Tibial nerve (tissue), 4 donors: ENCODE measurements around the gene COL25A1. TPM values are rescaled to one million over a fixed set of nuclear protein-coding genes. Genes with fewer than 3 reads are reported as not detected.
A peak's percentile ranks its signal among the peaks of the same experiment; 100 is the strongest.
"Not testable (repeated sequence)": the region's sequence is repeated elsewhere in the genome, so short reads cannot be mapped to it uniquely, and the experiment has no call there.

Source experiments
- DNase-seq, 2 donors: peaks; one replicate each; pipeline ENCODE4 v3.0.0-alpha.2; 2019; ENCODE audit warnings: low spot score in 2 of 2
- H3K27ac ChIP-seq, 4 donors: fragments of 200-600 bp; sonication (generic) in 3 of 4; one replicate each; pipeline ENCODE4 v1.5.1; 2017 to 2019; ENCODE audit warnings: mild to moderate bottlenecking in 1 of 4
- H3K27me3 ChIP-seq, 2 donors: fragments of 200-600 bp; sonication (generic) in 1 of 2; one replicate each; pipeline versions ENCODE4 v1.5.1 to v1.6.0; 2017 to 2019
- H3K36me3 ChIP-seq, 3 donors: fragments of 200-600 bp; sonication (generic); one replicate each; pipeline ENCODE4 v1.5.1; 2018 to 2019
- H3K4me1 ChIP-seq, 4 donors: fragments of 200-600 bp; sonication (generic) in 3 of 4; one replicate each; pipeline ENCODE4 v1.5.1; 2017 to 2019
- H3K4me3 ChIP-seq, 4 donors: fragments of 200-600 bp; sonication (generic) in 3 of 4; one replicate each; pipeline ENCODE4 v1.5.1; 2017 to 2019; ENCODE audit warnings: mild to moderate bottlenecking in 1 of 4, moderate library complexity in 1 of 4
- H3K9me3 ChIP-seq, 4 donors: fragments of 200-600 bp; sonication (generic) in 3 of 4; one replicate each; pipeline ENCODE4 v1.5.1; 2017 to 2019
- EP300 ChIP-seq, 2 donors: sonication (generic); formaldehyde crosslinking; IDR thresholded peaks; one replicate each; pipeline ENCODE4 v1.6.1; 2017; ENCODE audit warnings: antibody characterized with exemption in 2 of 2, mild to moderate bottlenecking in 1 of 2
- POLR2A ChIP-seq, 2 donors: fragments of 450-650 bp; IDR thresholded peaks; one replicate each; pipeline ENCODE4 v1.6.1; 2017; ENCODE audit warnings: antibody characterized with exemption in 2 of 2, mild to moderate bottlenecking in 2 of 2, moderate library complexity in 2 of 2
- WGBS, 2 donors: methylation state at CpG; one replicate each; pipeline ENCODE4 v1.1.5; 2018; 5-methylcytosine and 5-hydroxymethylcytosine counted together
- total RNA-seq, 4 donors: library from RNA; depleted of rRNA; stranded (reverse); fragments of >200 nt; gene quantifications; one replicate each; pipeline ENCODE4 v1.1.0, GENCODE V29; 2016
- TF ChIP-seq, protein P1 (sequence below), 5 experiments: fragments of 200-600 bp in 3 of 5; fragments of 450-650 bp in 2 of 5; sonication (generic) in 3 of 5; IDR thresholded peaks; one replicate each; pipeline ENCODE4 v1.5.1; 2016 to 2019; ENCODE audit warnings: antibody characterized with exemption in 5 of 5, mild to moderate bottlenecking in 3 of 5, moderate library complexity in 2 of 5

The COL25A1 gene
- total RNA-seq, 4 donors from 2014 or later: 1.5 to 4.1 (median 2.3) TPM

GRCh38 chr4:109079201-109079600 lies 223.3 kb downstream of the COL25A1 start:
- 35 to 39% methylated on average over 2 of the region's 2 CpGs for WGBS, 2 donors
- no peak for DNase-seq
- Histone ChIP-seq H3K9me3 (no peaks in the 10 kb centered on the region), H3K27me3 (no peaks in the 10 kb centered on the region), H3K4me1 (peaks cover 0 to 21% (median 2%) of the 10 kb centered on the region in 4 donors), H3K4me3 (no peak overlapping the region), H3K27ac (no peak overlapping the region), H3K36me3 (no peaks in the 10 kb centered on the region)
- TF ChIP-seq, protein P1, sequence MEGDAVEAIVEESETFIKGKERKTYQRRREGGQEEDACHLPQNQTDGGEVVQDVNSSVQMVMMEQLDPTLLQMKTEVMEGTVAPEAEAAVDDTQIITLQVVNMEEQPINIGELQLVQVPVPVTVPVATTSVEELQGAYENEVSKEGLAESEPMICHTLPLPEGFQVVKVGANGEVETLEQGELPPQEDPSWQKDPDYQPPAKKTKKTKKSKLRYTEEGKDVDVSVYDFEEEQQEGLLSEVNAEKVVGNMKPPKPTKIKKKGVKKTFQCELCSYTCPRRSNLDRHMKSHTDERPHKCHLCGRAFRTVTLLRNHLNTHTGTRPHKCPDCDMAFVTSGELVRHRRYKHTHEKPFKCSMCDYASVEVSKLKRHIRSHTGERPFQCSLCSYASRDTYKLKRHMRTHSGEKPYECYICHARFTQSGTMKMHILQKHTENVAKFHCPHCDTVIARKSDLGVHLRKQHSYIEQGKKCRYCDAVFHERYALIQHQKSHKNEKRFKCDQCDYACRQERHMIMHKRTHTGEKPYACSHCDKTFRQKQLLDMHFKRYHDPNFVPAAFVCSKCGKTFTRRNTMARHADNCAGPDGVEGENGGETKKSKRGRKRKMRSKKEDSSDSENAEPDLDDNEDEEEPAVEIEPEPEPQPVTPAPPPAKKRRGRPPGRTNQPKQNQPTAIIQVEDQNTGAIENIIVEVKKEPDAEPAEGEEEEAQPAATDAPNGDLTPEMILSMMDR (IDR thresholded peaks at IDR 0.05): no peak
- TF ChIP-seq EP300 (IDR thresholded peaks at IDR 0.05): no peak
- TF ChIP-seq POLR2A (IDR thresholded peaks at IDR 0.05): no peak

- WGBS, 2 donors: 29 to 32% methylated on average over 1 of the region's 1 CpG
- Histone ChIP-seq H3K4me3 (no peak overlapping the region), H3K27me3 (no peaks in the 10 kb centered on the region), H3K9me3 (no peaks in the 10 kb centered on the region), H3K4me1 (peaks cover 0 to 21% (median 2%) of the 10 kb centered on the region in 4 donors), H3K36me3 (no peaks in the 10 kb centered on the region), H3K27ac (no peak overlapping the region)
- DNase-seq: peak in 1 of 2 donors; percentile 12
- TF ChIP-seq EP300 (IDR thresholded peaks at IDR 0.05): peak in 1 of 2 donors; percentile 75
- no peak for TF ChIP-seq POLR2A (IDR thresholded peaks at IDR 0.05)
Measured at GRCh38 chr4:109078724-109079123, 223.7 kb downstream of the COL25A1 start.

DNA sequence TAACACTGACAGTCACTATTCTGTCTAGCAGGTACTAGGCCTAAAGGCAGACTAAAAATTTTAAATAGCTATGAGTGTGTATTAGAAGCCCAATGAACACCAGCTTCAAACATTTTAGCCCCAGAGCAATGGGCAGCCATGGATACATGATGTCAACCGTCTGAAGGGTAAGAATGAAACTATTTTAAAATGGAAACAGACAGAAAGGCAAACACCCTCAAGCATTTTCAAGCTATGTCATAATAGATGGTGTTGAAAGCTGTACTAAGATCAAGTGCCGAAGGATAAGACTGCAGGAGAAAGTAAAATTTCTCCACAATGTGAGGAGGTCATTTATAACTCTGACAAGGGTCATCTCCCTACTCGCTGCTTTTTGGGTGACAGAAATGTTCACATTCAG lies 225.0 kb downstream of the COL25A1 start:
- no peak overlapping the region for H3K27ac ChIP-seq
- H3K4me3 ChIP-seq: no peak overlapping the region
- TF ChIP-seq POLR2A (IDR thresholded peaks at IDR 0.05) (no peak), EP300 (IDR thresholded peaks at IDR 0.05) (no peak)
- TF ChIP-seq, protein P1 (IDR thresholded peaks at IDR 0.05): no peak
- whole genome bisulfite sequencing, 2 donors: 81% methylated on average over 3 of the region's 3 CpGs
- H3K4me1 ChIP-seq: peaks cover 0 to 21% (median 2%) of the 10 kb centered on the region in 4 donors
- DNase-seq: no peak
- no peaks in the 10 kb centered on the region for H3K36me3 ChIP-seq
- no peaks in the 10 kb centered on the region for H3K9me3 ChIP-seq
- H3K27me3 ChIP-seq: no peaks in the 10 kb centered on the region

- 94 to 96% methylated on average over 4 of the region's 4 CpGs for WGBS, 2 donors
- not testable (repeated sequence) for H3K36me3 ChIP-seq, H3K4me3 ChIP-seq, H3K9me3 ChIP-seq, H3K27me3 ChIP-seq, H3K27ac ChIP-seq, DNase-seq
- peaks cover 0 to 28% (median 2%) of the 10 kb centered on the region in 4 donors for H3K4me1 ChIP-seq
Measured at GRCh38 chr4:109076709-109077108, 225.7 kb downstream of the COL25A1 start.

- DNase-seq: no peak
- TF ChIP-seq EP300 (IDR thresholded peaks at IDR 0.05) (no peak), POLR2A (IDR thresholded peaks at IDR 0.05) (no peak)
- TF ChIP-seq, protein P1 (IDR thresholded peaks at IDR 0.05): no peak
- Histone ChIP-seq H3K9me3 (no peaks in the 10 kb centered on the region), H3K4me1 (peaks cover 0 to 28% (median 2%) of the 10 kb centered on the region in 4 donors), H3K4me3 (no peak overlapping the region), H3K27me3 (no peaks in the 10 kb centered on the region), H3K36me3 (no peaks in the 10 kb centered on the region), H3K27ac (no peak overlapping the region)
- WGBS, 2 donors: 79 to 86% methylated on average over 3 of the region's 3 CpGs
Measured at GRCh38 chr4:109075621-109076020, 226.8 kb downstream of the COL25A1 start.

DNA sequence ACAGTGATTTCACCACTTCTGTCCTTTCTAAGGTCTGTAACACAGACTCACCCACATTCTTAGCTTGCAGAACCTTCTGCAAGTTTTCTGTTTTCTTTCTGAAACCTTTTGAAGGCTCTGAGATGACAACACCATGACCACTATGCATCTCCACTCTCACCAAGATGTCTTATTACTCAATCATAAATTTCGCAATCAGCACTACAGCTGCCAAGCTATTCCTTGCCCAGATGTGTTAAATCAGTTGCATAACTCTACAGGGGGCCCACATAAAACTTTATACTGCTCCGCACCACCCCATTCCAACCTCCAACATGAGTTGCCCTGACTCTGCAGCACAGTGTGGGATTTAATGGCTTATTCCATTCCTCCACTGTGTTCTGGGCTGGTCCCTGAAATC lies 229.9 kb downstream of the COL25A1 start:
- Histone ChIP-seq H3K4me1 (peaks cover 0 to 7% (median 0%) of the 10 kb centered on the region in 4 donors), H3K4me3 (no peak overlapping the region), H3K27me3 (no peaks in the 10 kb centered on the region), H3K27ac (no peak overlapping the region), H3K9me3 (no peaks in the 10 kb centered on the region), H3K36me3 (no peaks in the 10 kb centered on the region)
- WGBS, 2 donors: 64 to 85% methylated on average over 2 of the region's 2 CpGs
- TF ChIP-seq POLR2A (IDR thresholded peaks at IDR 0.05): no peak
- peak in 1 of 2 donors; percentile 88 for TF ChIP-seq EP300 (IDR thresholded peaks at IDR 0.05)
- peak in 1 of 2 donors; percentile 89 for DNase-seq

- H3K27ac ChIP-seq, DNase-seq, H3K9me3 ChIP-seq, H3K4me1 ChIP-seq, H3K36me3 ChIP-seq, H3K4me3 ChIP-seq, H3K27me3 ChIP-seq: not testable (repeated sequence)
- WGBS, 2 donors: 82 to 95% methylated on average over 7 of the region's 7 CpGs
Measured at GRCh38 chr4:109070677-109071076, 231.8 kb downstream of the COL25A1 start.
